Liver (tissue), 3 donors: ENCODE data around the gene FLT1.

Experiments used
- ATF3 ChIP-seq: IDR thresholded peaks from 2 replicates; pipeline ENCODE4 v1.6.1; 2016; ENCODE audit warnings: antibody characterized with exemption
- CTCF ChIP-seq: fragments of 150-350 bp; IDR thresholded peaks from 2 replicates; pipeline ENCODE4 v1.5.1; 2017; ENCODE audit warnings: improper control_type of control experiment, low read depth, low read length; ENCODE audit not compliant: missing input control
- EGR1 ChIP-seq, 2 donors: IDR thresholded peaks; 2 replicates each; pipeline ENCODE4 v1.6.1; 2016 to 2018; ENCODE audit warnings: antibody characterized with exemption in 2 of 2, low read depth in 2 of 2
- FOXA1 ChIP-seq: IDR thresholded peaks from 2 replicates; pipeline ENCODE4 v1.6.1; 2016; ENCODE audit warnings: antibody characterized with exemption
- GABPA ChIP-seq, 2 donors: IDR thresholded peaks in 1 of 2; conservative IDR thresholded peaks in 1 of 2; 2 replicates each; pipeline ENCODE4 v1.6.1; 2016; ENCODE audit warnings: antibody characterized with exemption in 2 of 2, mild to moderate bottlenecking in 1 of 2, moderate library complexity in 1 of 2
- RAD21 ChIP-seq, 2 donors: IDR thresholded peaks; 2 replicates each; pipeline ENCODE4 v1.6.1; 2016; ENCODE audit warnings: antibody characterized with exemption in 2 of 2, mild to moderate bottlenecking in 2 of 2
- REST ChIP-seq: IDR thresholded peaks from 2 replicates; pipeline ENCODE4 v1.6.1; 2016; ENCODE audit warnings: antibody characterized with exemption, mild to moderate bottlenecking
- SP1 ChIP-seq: IDR thresholded peaks from 2 replicates; pipeline ENCODE4 v1.6.1; 2018; ENCODE audit warnings: antibody characterized with exemption, mild to moderate bottlenecking
- YY1 ChIP-seq: IDR thresholded peaks from 2 replicates; pipeline ENCODE4 v1.6.1; 2016; ENCODE audit warnings: antibody characterized with exemption, mild to moderate bottlenecking
- ZBTB33 ChIP-seq: IDR thresholded peaks from 2 replicates; pipeline ENCODE4 v1.6.1; 2016; ENCODE audit warnings: antibody characterized with exemption
- donor health status: healthy.
- donor health status: healthy.

GRCh38 chr13:28286263-28286662 is 208.7 kb downstream of the FLT1 start:
- TF ChIP-seq CTCF (no peak), FOXA1 (no peak), EGR1 (IDR thresholded peaks at IDR 0.05; ENCODE audit: low read depth in 2 of 2) (no peak), SP1 (no peak), YY1 (no peak), ATF3 (no peak), REST (no peak), GABPA (IDR thresholded peaks at IDR 0.05 in 1 of 2, conservative IDR thresholded peaks at IDR 0.05 in 1 of 2) (no peak), RAD21 (IDR thresholded peaks at IDR 0.05) (no peak), ZBTB33 (no peak)
